ENCODE measurements around the gene TMCO4.

TMCO4 gene

DNA sequence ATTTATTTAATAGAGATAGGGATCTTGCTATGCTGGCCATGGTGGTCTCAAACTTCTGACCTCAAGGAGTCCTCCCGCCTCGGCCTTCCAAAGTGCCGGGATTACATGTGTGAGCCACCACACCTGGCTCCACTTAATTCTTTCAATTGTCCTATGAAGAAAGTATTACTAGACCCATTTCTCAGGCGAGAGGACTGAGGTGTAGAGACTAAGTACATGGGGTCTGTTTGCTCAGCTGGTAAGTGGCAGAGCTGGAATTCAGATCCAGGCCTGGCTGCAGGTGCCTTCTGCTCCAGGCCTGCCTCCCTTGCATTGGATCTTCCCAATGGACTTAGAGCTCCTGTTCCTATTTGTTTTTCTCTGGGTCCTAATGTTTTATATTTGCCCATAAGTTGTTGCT lies 79.5 kb downstream of the TMCO4 start:
- Histone ChIP-seq H3K4me1 (ENCODE audit: control insufficient read depth, insufficient read depth, low read length) (no peaks in the 10 kb centered on the region), H3K27me3 (ENCODE audit: control insufficient read depth, insufficient read depth, low read length) (no peaks in the 10 kb centered on the region), H3K36me3 (ENCODE audit: control insufficient read depth, insufficient read depth, low read length) (peaks cover 4% of the 10 kb centered on the region), H3K9ac (ENCODE audit: low read length) (no peak overlapping the region), H3K4me3 (ENCODE audit: low read length) (no peak overlapping the region), H3K9me3 (ENCODE audit: control insufficient read depth, low read length) (no peaks in the 10 kb centered on the region)

DNA sequence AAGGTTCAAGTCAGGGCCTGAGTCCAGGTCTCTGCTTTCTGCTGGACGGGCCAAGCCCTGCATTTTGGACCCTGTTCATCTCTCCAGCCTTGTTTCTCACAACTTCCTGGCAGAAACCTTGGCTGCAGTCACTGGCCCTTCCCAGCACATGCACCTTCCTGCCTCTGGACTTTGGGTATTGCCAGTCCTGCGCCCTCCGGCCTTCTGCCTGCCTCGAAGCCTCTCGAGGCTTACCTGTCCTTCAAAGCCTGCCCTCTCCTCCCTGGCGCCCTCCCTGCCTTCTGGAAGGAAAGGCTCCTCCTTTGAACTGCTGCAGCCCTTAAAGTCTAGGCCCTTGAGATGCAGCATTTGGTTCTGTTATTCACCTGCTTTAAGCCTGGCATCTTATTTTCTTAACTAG lies 82.2 kb downstream of the TMCO4 start:
- Histone ChIP-seq H3K36me3 (ENCODE audit: control insufficient read depth, insufficient read depth, low read length) (peaks cover 4% of the 10 kb centered on the region), H3K9ac (ENCODE audit: low read length) (no peak overlapping the region), H3K9me3 (ENCODE audit: control insufficient read depth, low read length) (no peaks in the 10 kb centered on the region), H3K4me1 (ENCODE audit: control insufficient read depth, insufficient read depth, low read length) (no peaks in the 10 kb centered on the region), H3K27me3 (ENCODE audit: control insufficient read depth, insufficient read depth, low read length) (no peaks in the 10 kb centered on the region), H3K4me3 (ENCODE audit: low read length) (no peak overlapping the region)

DNA sequence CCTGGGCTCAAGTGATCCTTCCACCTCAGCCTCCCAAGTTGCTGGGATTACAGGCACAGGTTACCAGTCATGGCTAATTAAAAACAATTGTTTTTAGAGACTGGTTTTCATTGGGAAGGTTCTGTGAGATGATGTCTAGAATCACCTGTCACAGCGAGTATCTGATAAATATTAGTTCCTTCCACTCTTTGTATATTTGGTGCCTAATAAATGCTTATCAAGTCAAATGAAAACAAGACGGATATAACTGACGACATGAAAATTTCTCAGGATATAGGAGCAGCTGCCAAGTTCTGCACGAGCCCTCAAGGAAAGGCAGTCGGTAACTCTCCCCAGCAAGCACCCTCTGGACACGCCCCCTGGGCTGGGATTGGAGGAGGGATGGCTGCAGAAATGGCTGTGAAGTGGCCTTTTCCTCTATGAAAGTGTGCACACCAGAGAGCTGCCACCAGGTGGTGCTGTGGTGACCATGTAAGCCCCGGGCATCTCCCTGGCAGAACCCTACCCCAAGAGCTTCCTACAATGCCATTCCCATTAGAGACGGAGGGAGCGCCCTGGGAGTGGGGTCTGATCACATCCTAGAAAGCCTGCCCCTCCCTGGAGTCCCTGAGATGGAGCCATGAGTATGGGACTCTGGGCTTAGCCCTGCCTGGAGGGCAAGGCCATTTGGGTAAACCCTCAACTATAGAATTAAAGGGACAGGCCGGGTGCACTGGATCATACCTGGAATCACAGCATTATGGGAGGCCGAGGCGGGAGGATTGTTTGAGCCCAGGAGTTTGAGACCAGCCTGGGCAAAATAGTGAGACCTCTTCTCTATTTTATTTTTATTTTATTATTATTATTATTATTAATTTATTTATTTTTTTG lies 84.1 kb downstream of the TMCO4 start:
- Histone ChIP-seq H3K36me3 (ENCODE audit: control insufficient read depth, insufficient read depth, low read length) (no peaks in the 10 kb centered on the region), H3K27me3 (ENCODE audit: control insufficient read depth, insufficient read depth, low read length) (no peaks in the 10 kb centered on the region), H3K9me3 (ENCODE audit: control insufficient read depth, low read length) (no peaks in the 10 kb centered on the region), H3K9ac (ENCODE audit: low read length) (no peak overlapping the region), H3K4me3 (ENCODE audit: low read length) (no peak overlapping the region), H3K4me1 (ENCODE audit: control insufficient read depth, insufficient read depth, low read length) (no peaks in the 10 kb centered on the region)

DNA sequence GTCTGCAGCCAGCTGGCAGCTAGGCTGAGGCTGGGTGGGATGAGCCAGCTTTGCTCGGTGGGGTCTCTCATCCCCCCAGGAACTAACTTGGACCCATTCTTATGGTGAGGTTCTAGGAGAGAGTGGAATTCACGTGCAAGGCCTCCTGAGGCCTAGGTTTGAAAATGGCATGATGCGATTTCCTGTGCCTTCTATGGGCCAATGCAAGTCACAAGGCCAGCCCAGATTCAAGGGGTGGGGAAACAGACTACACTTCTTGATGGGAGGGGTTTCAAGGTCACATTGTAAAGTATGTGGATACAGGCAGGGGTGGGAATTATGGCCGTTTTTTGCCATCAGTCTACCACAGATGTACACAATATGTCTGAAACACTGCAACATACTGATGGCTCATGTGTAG lies 86.8 kb downstream of the TMCO4 start:
- Histone ChIP-seq H3K9ac (ENCODE audit: low read length) (no peak overlapping the region), H3K27me3 (ENCODE audit: control insufficient read depth, insufficient read depth, low read length) (no peaks in the 10 kb centered on the region), H3K36me3 (ENCODE audit: control insufficient read depth, insufficient read depth, low read length) (no peaks in the 10 kb centered on the region), H3K9me3 (ENCODE audit: control insufficient read depth, low read length) (no peaks in the 10 kb centered on the region), H3K4me1 (ENCODE audit: control insufficient read depth, insufficient read depth, low read length) (no peaks in the 10 kb centered on the region), H3K4me3 (ENCODE audit: low read length) (no peak overlapping the region)

DNA sequence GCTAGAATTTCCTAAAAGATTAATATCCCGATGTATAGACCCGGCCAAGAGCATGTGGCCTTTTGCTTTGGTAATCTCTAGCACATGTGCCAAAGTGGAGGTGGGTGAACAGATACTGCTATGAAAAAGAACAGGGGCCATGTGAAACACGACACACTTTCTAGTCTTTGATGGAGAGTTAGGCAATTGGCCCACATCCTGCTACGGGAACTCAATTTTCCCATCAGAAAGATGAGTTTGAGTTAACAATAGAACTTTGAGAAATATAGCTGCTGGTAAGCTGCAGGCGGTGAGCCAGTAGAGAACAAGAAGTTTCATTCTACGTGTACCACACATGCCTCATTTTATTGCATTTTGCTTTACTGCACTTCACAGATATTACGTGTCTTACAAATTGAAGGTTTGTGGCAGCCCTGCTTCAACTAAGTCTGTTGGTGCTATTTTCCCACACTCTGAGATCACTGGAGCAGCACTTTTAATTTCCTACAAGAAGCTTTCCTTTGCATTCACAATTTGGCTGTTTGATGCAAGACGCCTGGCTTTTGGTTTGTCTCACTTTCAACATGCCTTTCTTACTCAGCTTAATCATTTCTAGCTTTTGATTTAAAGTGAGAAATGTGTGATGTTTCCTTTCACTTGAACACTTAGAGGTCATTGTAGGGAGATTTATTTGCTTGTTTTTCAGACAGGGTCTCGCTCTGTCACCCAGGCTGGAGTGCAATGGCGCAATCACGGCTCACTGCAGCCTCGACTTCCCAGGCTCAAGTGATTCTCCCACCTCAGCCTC lies 88.7 kb downstream of the TMCO4 start:
- Histone ChIP-seq H3K9me3 (ENCODE audit: control insufficient read depth, low read length) (no peaks in the 10 kb centered on the region), H3K36me3 (ENCODE audit: control insufficient read depth, insufficient read depth, low read length) (no peaks in the 10 kb centered on the region)

DNA sequence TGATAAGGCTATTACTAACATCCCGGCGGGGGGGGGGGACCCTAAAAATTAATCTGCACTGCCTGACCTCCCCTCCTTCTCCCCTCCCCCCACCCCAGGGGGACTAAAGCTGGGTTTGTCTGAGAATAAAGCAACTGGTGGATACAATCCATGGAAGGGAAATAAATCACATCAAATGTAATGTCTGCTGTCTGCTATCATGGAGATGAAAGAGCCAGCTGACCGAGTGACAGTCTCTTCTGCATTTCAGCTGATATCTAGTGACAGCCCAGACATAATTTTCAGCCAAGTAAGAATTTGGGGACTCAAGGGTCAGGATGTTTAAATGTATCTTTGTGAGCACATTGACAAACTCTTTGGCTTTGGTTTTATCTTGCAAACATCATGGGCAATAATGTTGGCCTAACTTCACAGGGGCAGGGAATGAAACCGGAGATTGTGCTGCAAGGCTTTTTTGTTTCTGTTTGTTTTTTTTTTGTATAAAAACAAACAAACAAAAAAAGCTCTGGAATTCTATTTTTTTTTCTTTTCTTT lies 90.4 kb downstream of the TMCO4 start:
- no peaks in the 10 kb centered on the region for H3K36me3 ChIP-seq (ENCODE audit: control insufficient read depth, insufficient read depth, low read length)
- H3K4me3 ChIP-seq (ENCODE audit: low read length), result no peak overlapping the region
- no peaks in the 10 kb centered on the region for H3K9me3 ChIP-seq (ENCODE audit: control insufficient read depth, low read length)
- no peaks in the 10 kb centered on the region for H3K27me3 ChIP-seq (ENCODE audit: control insufficient read depth, insufficient read depth, low read length)
- H3K9ac ChIP-seq (ENCODE audit: low read length), result no peak overlapping the region
- H3K4me1 ChIP-seq (ENCODE audit: control insufficient read depth, insufficient read depth, low read length), result no peaks in the 10 kb centered on the region

More for the DNA sequence above, 88.7 kb downstream of the TMCO4 start:
- Histone ChIP-seq H3K27me3 (ENCODE audit: control insufficient read depth, insufficient read depth, low read length) (no peaks in the 10 kb centered on the region), H3K4me3 (ENCODE audit: low read length) (no peak overlapping the region), H3K4me1 (ENCODE audit: control insufficient read depth, insufficient read depth, low read length) (no peaks in the 10 kb centered on the region), H3K9ac (ENCODE audit: low read length) (no peak overlapping the region)

DNA sequence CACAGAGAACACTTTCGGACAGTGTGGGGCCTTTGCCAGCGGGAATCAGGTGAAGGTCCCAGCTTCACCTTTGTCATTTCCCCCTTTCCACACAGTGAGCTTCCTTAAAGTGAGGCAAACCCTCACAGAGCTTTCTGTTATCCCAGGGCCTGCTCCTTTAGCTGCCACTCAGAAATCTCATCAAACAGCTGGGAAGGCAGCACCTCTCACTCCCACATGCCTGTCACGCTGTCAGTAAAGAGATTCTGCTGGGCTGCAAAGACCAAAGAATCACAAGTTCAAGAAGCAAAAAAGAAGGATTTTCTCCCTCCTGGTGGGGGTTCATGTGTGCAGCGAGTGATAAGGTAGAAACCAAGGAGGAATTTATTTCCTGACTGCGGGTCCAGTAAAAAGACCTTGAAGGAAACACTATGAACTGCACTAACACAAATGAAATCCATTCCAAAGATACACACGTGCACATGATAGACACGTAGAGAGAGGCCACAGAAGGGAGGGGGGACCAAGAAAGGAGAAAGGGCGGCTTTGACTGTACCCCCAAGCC lies 91.1 kb downstream of the TMCO4 start:
- no peaks in the 10 kb centered on the region for H3K4me1 ChIP-seq (ENCODE audit: control insufficient read depth, insufficient read depth, low read length)
- no peaks in the 10 kb centered on the region for H3K9me3 ChIP-seq (ENCODE audit: control insufficient read depth, low read length)
- no peaks in the 10 kb centered on the region for H3K27me3 ChIP-seq (ENCODE audit: control insufficient read depth, insufficient read depth, low read length)
- no peaks in the 10 kb centered on the region for H3K36me3 ChIP-seq (ENCODE audit: control insufficient read depth, insufficient read depth, low read length)
- no peak overlapping the region for H3K4me3 ChIP-seq (ENCODE audit: low read length)
- no peak overlapping the region for H3K9ac ChIP-seq (ENCODE audit: low read length)

DNA sequence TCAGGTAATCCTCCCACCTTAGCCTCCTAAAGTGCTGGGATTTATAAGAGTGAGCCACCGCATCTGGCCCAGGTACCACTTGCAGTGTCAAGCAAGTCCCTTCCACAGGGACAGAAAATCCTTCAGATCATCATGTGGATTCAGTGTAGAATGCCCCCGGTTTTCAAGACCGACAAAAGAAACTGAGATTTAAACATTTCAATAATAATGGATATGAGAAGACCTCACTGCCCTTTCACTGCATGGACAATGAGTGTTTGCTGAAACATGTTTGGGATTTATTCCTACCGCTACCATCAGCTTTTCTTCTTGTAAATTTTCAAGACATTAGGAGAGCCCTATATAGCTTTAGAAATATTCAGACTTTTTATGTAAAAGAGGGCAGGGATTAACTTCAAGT lies 93.6 kb downstream of the TMCO4 start:
- no peaks in the 10 kb centered on the region for H3K27me3 ChIP-seq (ENCODE audit: control insufficient read depth, insufficient read depth, low read length)
- H3K4me1 ChIP-seq (ENCODE audit: control insufficient read depth, insufficient read depth, low read length), result no peaks in the 10 kb centered on the region
- no peaks in the 10 kb centered on the region for H3K9me3 ChIP-seq (ENCODE audit: control insufficient read depth, low read length)
- H3K36me3 ChIP-seq (ENCODE audit: control insufficient read depth, insufficient read depth, low read length), result no peaks in the 10 kb centered on the region
- no peak overlapping the region for H3K4me3 ChIP-seq (ENCODE audit: low read length)
- no peak overlapping the region for H3K9ac ChIP-seq (ENCODE audit: low read length)

DNA sequence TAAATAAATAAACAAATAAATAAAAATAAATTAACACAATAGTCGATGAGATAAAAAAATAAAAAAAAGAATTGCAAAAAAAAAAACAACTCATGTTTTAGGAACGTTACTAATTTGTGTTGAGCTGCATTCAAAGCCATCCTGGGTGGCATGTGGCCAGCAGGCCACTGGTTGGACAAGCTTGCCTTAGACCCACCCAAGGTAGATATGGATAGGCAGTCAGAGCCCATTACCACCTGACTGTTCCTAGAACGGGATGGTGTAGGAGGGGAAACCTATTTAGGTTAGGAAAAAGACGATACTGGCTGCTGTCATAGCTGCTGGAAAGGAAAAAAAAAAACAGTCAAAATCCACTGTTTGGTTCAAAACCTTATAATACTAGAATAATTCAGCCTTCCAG lies 94.3 kb downstream of the TMCO4 start:
- H3K4me1 ChIP-seq (ENCODE audit: control insufficient read depth, insufficient read depth, low read length), result no peaks in the 10 kb centered on the region
- H3K4me3 ChIP-seq (ENCODE audit: low read length), result no peak overlapping the region
- H3K9me3 ChIP-seq (ENCODE audit: control insufficient read depth, low read length), result no peaks in the 10 kb centered on the region
- H3K27me3 ChIP-seq (ENCODE audit: control insufficient read depth, insufficient read depth, low read length), result no peaks in the 10 kb centered on the region
- H3K9ac ChIP-seq (ENCODE audit: low read length), result no peak overlapping the region
- H3K36me3 ChIP-seq (ENCODE audit: control insufficient read depth, insufficient read depth, low read length), result no peaks in the 10 kb centered on the region

DNA sequence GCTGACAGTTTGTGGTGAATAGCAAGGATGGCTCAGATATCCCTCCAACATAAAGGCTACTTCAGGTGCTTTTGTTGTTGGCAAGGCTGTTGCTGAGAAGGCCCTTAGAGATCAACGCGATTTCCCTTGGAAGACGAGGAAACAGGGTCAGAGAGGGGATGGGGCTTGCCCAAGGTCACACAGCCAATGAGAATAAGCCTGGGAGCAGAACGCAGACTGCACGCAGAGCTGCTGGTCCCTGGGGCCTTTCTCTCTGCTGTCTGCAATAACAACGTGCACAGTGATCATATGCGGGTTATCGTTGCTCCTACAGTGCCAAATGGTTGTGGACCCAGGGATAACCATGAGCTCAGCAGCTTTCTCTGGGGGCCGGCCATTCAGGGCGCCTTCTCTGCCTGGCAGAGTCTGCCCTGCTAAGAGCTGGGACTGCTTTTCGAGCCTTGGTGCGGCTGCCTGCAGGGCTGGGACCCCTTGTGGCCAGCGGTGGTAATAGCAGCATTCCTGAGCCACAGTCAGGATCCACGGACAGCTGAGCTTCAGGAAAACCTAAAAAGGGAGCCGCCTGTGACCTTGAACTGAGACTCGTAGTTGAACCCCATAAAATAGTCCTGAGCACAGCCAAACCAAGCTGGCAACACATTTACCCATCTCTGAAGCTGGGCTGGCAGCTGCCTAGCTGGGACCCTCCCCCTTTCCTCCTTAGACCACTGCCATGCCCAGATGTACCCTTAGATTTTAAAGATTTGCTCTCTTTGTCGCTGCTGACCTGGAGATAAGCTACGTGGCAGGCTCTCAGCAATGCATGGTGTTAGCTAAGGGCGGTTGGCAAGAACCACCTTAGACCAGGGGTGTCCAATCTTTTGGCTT lies 95.2 kb downstream of the TMCO4 start:
- Histone ChIP-seq H3K4me1 (ENCODE audit: control insufficient read depth, insufficient read depth, low read length) (no peaks in the 10 kb centered on the region), H3K27me3 (ENCODE audit: control insufficient read depth, insufficient read depth, low read length) (no peaks in the 10 kb centered on the region), H3K9ac (ENCODE audit: low read length) (no peak overlapping the region), H3K36me3 (ENCODE audit: control insufficient read depth, insufficient read depth, low read length) (no peaks in the 10 kb centered on the region), H3K4me3 (ENCODE audit: low read length) (no peak overlapping the region), H3K9me3 (ENCODE audit: control insufficient read depth, low read length) (no peaks in the 10 kb centered on the region)

DNA sequence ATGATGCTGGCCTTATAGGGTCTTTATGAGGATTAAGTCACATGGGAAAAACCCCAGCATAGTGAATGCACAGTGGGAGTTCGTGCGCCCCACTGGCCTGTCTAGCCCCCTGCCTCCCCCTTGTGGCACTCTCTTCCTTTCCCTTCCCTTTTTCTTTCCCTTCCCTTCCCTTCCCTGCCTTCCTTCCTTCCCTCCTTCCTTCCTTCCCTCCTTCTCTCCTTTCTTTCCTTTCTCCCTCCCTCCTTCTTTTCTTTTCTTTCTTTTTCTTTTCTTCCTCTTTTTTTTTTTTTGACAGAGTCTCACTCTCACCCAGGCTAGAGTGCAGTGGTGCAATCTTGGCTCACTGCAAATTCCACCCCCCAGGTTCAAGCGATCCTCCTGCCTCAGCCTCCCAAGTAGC lies 96.4 kb downstream of the TMCO4 start:
- no peaks in the 10 kb centered on the region for H3K27me3 ChIP-seq (ENCODE audit: control insufficient read depth, insufficient read depth, low read length)
- no peaks in the 10 kb centered on the region for H3K36me3 ChIP-seq (ENCODE audit: control insufficient read depth, insufficient read depth, low read length)
- no peaks in the 10 kb centered on the region for H3K9me3 ChIP-seq (ENCODE audit: control insufficient read depth, low read length)
- H3K4me3 ChIP-seq (ENCODE audit: low read length), result no peak overlapping the region
- H3K4me1 ChIP-seq (ENCODE audit: control insufficient read depth, insufficient read depth, low read length), result no peaks in the 10 kb centered on the region
- no peak overlapping the region for H3K9ac ChIP-seq (ENCODE audit: low read length)

Measured in mucosa of stomach (tissue), 1 donor.